NCI-H1105 treated with DMSO at 0.1 percent for 48 hours (cell line): ENCODE results near the gene SEMA3A.
"Not testable (repeated sequence)": the region's sequence is repeated elsewhere in the genome, so short reads cannot be mapped to it uniquely, and the experiment has no call there.

Experiments used
- DNase-seq: peaks from one replicate; lab custom pipeline; 2025; lab: John Stamatoyannopoulos, UW

The SEMA3A gene

GRCh38 chr7:84062489-84062901 lies 132.1 kb downstream of the SEMA3A start:
- not testable (repeated sequence) for DNase-seq

GRCh38 chr7:84060760-84061261 lies 133.8 kb downstream of the SEMA3A start:
- DNase-seq = no peak

- DNase-seq = no peak
Observed at GRCh38 chr7:84060000-84060399, 134.6 kb downstream of the SEMA3A start.

GRCh38 chr7:84058311-84059076 lies 136.1 kb downstream of the SEMA3A start:
- no peak for DNase-seq

GRCh38 chr7:84057576-84057975 lies 137.0 kb downstream of the SEMA3A start:
- DNase-seq = no peak

- DNase-seq = no peak
Observed at GRCh38 chr7:84055904-84056605, 138.5 kb downstream of the SEMA3A start.

GRCh38 chr7:84055199-84055598 lies 139.4 kb downstream of the SEMA3A start:
- not testable (repeated sequence) for DNase-seq

- DNase-seq = no peak
Observed at GRCh38 chr7:84049071-84049836, 145.3 kb downstream of the SEMA3A start.

- no peak for DNase-seq
Observed at GRCh38 chr7:84047085-84047484, 147.5 kb downstream of the SEMA3A start.

- DNase-seq = no peak
Observed at GRCh38 chr7:84044834-84045233, 149.8 kb downstream of the SEMA3A start.

GRCh38 chr7:84043661-84044191 lies 150.9 kb downstream of the SEMA3A start:
- DNase-seq = no peak

- no peak for DNase-seq
Observed at GRCh38 chr7:84042110-84042539, 152.5 kb downstream of the SEMA3A start.

- no peak for DNase-seq
Observed at GRCh38 chr7:84041649-84042048, 152.9 kb downstream of the SEMA3A start.

- DNase-seq = peak; percentile 76
Observed at GRCh38 chr7:84040355-84040754, 154.2 kb downstream of the SEMA3A start.

- DNase-seq = no peak
Observed at GRCh38 chr7:84039432-84039831, 155.2 kb downstream of the SEMA3A start.

GRCh38 chr7:84027678-84028077 lies 166.9 kb downstream of the SEMA3A start:
- no peak for DNase-seq

- DNase-seq = no peak
Observed at GRCh38 chr7:84025332-84025927, 169.2 kb downstream of the SEMA3A start.

GRCh38 chr7:84022684-84023308 lies 171.8 kb downstream of the SEMA3A start:
- peak; percentile 91 for DNase-seq

GRCh38 chr7:84022009-84022408 lies 172.6 kb downstream of the SEMA3A start:
- DNase-seq = no peak

GRCh38 chr7:84021292-84021908 lies 173.2 kb downstream of the SEMA3A start:
- DNase-seq = no peak

GRCh38 chr7:84017651-84018050 lies 176.9 kb downstream of the SEMA3A start:
- DNase-seq = no peak
